ENCODE results near the gene MON2.

- no peak for TF ChIP-seq CTCF (conservative IDR thresholded peaks at IDR 0.05 in 1 of 2, IDR thresholded peaks at IDR 0.05 in 1 of 2; ENCODE audit: extremely low read depth in 1 of 2, insufficient read depth in 1 of 2, low read depth in 1 of 2, low read length in 2 of 2)
- TF ChIP-seq EZH2 (IDR thresholded peaks at IDR 0.05; ENCODE audit: borderline replicate concordance, low read length): no peak
Observed at GRCh38 chr12:62516927-62517326, 50.3 kb downstream of the MON2 start.
